HG03045 (cell line): ENCODE results near the gene SDK1.

Experiments
- ATAC-seq: cut with Tn5 transposase; IDR thresholded peaks from one replicate; pipeline ENCODE4 v1.9.1; 2021; ENCODE audit warnings: mild to moderate bottlenecking, moderate library complexity; ENCODE audit not compliant: unreplicated experiment

SDK1 gene

GRCh38 chr7:4025210-4025609 is 724.2 kb downstream of the SDK1 start:
- ATAC-seq = no peak

- ATAC-seq = no peak
Observed at GRCh38 chr7:4025694-4026615, 724.9 kb downstream of the SDK1 start.

- no peak for ATAC-seq
Observed at GRCh38 chr7:4026941-4027486, 726.0 kb downstream of the SDK1 start.

GRCh38 chr7:4028221-4028620 is 727.2 kb downstream of the SDK1 start:
- ATAC-seq = no peak

GRCh38 chr7:4029941-4030340 is 728.9 kb downstream of the SDK1 start:
- ATAC-seq = no peak

GRCh38 chr7:4030346-4030950 is 729.4 kb downstream of the SDK1 start:
- no peak for ATAC-seq

GRCh38 chr7:4033996-4034395 is 732.9 kb downstream of the SDK1 start:
- no peak for ATAC-seq

GRCh38 chr7:4037308-4037707 is 736.3 kb downstream of the SDK1 start:
- ATAC-seq = no peak

GRCh38 chr7:4037877-4038276 is 736.8 kb downstream of the SDK1 start:
- ATAC-seq = no peak

- no peak for ATAC-seq
Observed at GRCh38 chr7:4040109-4040928, 739.3 kb downstream of the SDK1 start.

- ATAC-seq = no peak
Observed at GRCh38 chr7:4042402-4043045, 741.5 kb downstream of the SDK1 start.

GRCh38 chr7:4043988-4044387 is 742.9 kb downstream of the SDK1 start:
- ATAC-seq = no peak

- ATAC-seq = no peak
Observed at GRCh38 chr7:4045450-4045849, 744.4 kb downstream of the SDK1 start.

GRCh38 chr7:4045975-4046374 is 744.9 kb downstream of the SDK1 start:
- ATAC-seq = no peak

- ATAC-seq = no peak
Observed at GRCh38 chr7:4048336-4048735, 747.3 kb downstream of the SDK1 start.

GRCh38 chr7:4049202-4049601 is 748.1 kb downstream of the SDK1 start:
- ATAC-seq = no peak

GRCh38 chr7:4050126-4050660 is 749.1 kb downstream of the SDK1 start:
- no peak for ATAC-seq

- ATAC-seq = no peak
Observed at GRCh38 chr7:4051696-4052095, 750.6 kb downstream of the SDK1 start.

GRCh38 chr7:4052130-4052529 is 751.1 kb downstream of the SDK1 start:
- no peak for ATAC-seq

GRCh38 chr7:4054158-4054557 is 753.1 kb downstream of the SDK1 start:
- ATAC-seq = no peak
